Spleen (tissue), 7 donors: ENCODE results near the gene SPEF2.

ENCODE experiments used
- CTCF ChIP-seq, 11 experiments: fragments of 200-600 bp in 7 of 11; fragments of 450-650 bp in 4 of 11; sonication (generic) in 4 of 11; IDR thresholded peaks in 8 of 11; conservative IDR thresholded peaks in 3 of 11; 1 replicate in 7 of 11; 2 replicates in 4 of 11; pipeline versions ENCODE4 v1.4.0 to v1.8.0; 2016 to 2021; ENCODE audit warnings: antibody characterized with exemption in 11 of 11, inconsistent platforms in 4 of 11, mild to moderate bottlenecking in 1 of 11
- POLR2A ChIP-seq, 3 donors: fragments of 450-650 bp; IDR thresholded peaks; one replicate each; pipeline ENCODE4 v1.5.1; 2017; ENCODE audit warnings: antibody characterized with exemption in 3 of 3, mild to moderate bottlenecking in 1 of 3
- donor health status: DM: no; HTN: no; CAD: no; lungs with moderate emphysema.
- donor health status: DM: no; HTN: no; CAD: no.
- donor health status: DM: no; HTN: no; CAD: no.

GRCh38 chr5:35850967-35851680 is 233.5 kb downstream of the SPEF2 start:
- no peak for TF ChIP-seq POLR2A (IDR thresholded peaks at IDR 0.05)
- TF ChIP-seq CTCF (IDR thresholded peaks at IDR 0.05 in 8 of 11, conservative IDR thresholded peaks at IDR 0.05 in 3 of 11): no peak
